Calu3 (cell line): ENCODE results near the gene LSMEM2. TPM values are rescaled to one million over a fixed set of nuclear protein-coding genes. Genes with fewer than 3 reads are reported as not detected.
A peak's percentile ranks its signal among the peaks of the same experiment; 100 is the strongest.

ENCODE experiments used
- BruUV-seq: library from RNA; stranded (reverse); fragments of 400-500 nt; replicated peaks from 2 replicates; lab custom pipeline; 2021; lab: Mats Ljungman, UMichigan
- CTCF ChIA-PET: fragments of 300-600 bp; sonication (Branson Sonifier 250); formaldehyde crosslinking; loops from one replicate; lab custom pipeline; 2022; ENCODE audit warnings: antibody characterized with exemption; lab: Charles Lee
- DNase-seq: peaks from one replicate; pipeline ENCODE4 v3.0.0; 2022
- H3K27ac Mint-ChIP-seq: one replicate; pipeline ENCODE4 v1.8.0; 2022; ENCODE audit warnings: mixed read lengths; ENCODE audit not compliant: unreplicated experiment
- H3K27me3 Mint-ChIP-seq: one replicate; pipeline ENCODE4 v1.8.0; 2022; ENCODE audit warnings: mixed read lengths; ENCODE audit not compliant: unreplicated experiment
- H3K36me3 Mint-ChIP-seq: one replicate; pipeline ENCODE4 v1.8.0; 2022; ENCODE audit warnings: mild to moderate bottlenecking, moderate library complexity, mixed read lengths; ENCODE audit not compliant: insufficient read depth, unreplicated experiment
- H3K4me1 Mint-ChIP-seq: one replicate; pipeline ENCODE4 v1.8.0; 2022; ENCODE audit warnings: mild to moderate bottlenecking, low read depth, mixed read lengths; ENCODE audit not compliant: unreplicated experiment
- H3K4me3 Mint-ChIP-seq: one replicate; pipeline ENCODE4 v1.8.0; 2022; ENCODE audit warnings: mild to moderate bottlenecking, low read depth, moderate library complexity, mixed read lengths; ENCODE audit not compliant: unreplicated experiment
- H3K9me3 Mint-ChIP-seq: one replicate; pipeline ENCODE4 v1.8.0; 2022; ENCODE audit warnings: low read depth, mixed read lengths; ENCODE audit not compliant: unreplicated experiment
- CTCF ChIP-seq: fragments of 200-600 bp; IDR thresholded peaks from one replicate; pipeline ENCODE4 v1.8.0; 2022; ENCODE audit warnings: antibody characterized with exemption; ENCODE audit not compliant: unreplicated experiment
- intact Hi-C: fragments of 100-400 bp; cut with micrococcal nuclease; formaldehyde crosslinking; loops from one replicate; pipeline ENCODE4 v1.10.0; 2022; ENCODE audit not compliant: unreplicated experiment
- total RNA-seq: library from RNA; stranded (reverse); gene quantifications from 2 replicates; pipeline ENCODE4 v1.2.3, GENCODE V29; 2022

The LSMEM2 gene
- total RNA-seq, 1 experiment from 2014 or later: not detected

- Mint-ChIP-seq H3K36me3 (peaks cover 57% of the 10 kb centered on the region), H3K4me3 (no peak overlapping the region), H3K9me3 (no peaks in the 10 kb centered on the region), H3K27ac (no peak overlapping the region), H3K27me3 (no peaks in the 10 kb centered on the region), H3K4me1 (no peaks in the 10 kb centered on the region)
- peak; percentile 72 for TF ChIP-seq CTCF
- no TSS peak for BruUV-seq
- peak; percentile 78 for DNase-seq
- intact Hi-C loops: no loop called here
- CTCF ChIA-PET: interaction anchor here (0.8 kb wide), 1 partner anchor 31 kb away, joined by 3 read pairs; no protein-coding TSS in a partner anchor
Measured at GRCh38 chr3:50256978-50257890, 21.7 kb upstream of the LSMEM2 start.

GRCh38 chr3:50258029-50258680 lies 20.7 kb upstream of the LSMEM2 start:
- Mint-ChIP-seq H3K27me3 (no peaks in the 10 kb centered on the region), H3K4me3 (no peak overlapping the region), H3K27ac (no peak overlapping the region), H3K4me1 (no peaks in the 10 kb centered on the region), H3K36me3 (peaks cover 57% of the 10 kb centered on the region), H3K9me3 (no peaks in the 10 kb centered on the region)
- DNase-seq: no peak
- TF ChIP-seq CTCF: no peak
- BruUV-seq: no TSS peak
- intact Hi-C loops: no loop called here
- CTCF ChIA-PET: interaction anchor here (1.0 to 1.1 kb wide), 3 partner anchors 12 to 32 kb away, joined by 3 to 6 read pairs (median 5); no protein-coding TSS in a partner anchor

GRCh38 chr3:50258979-50259378 lies 19.9 kb upstream of the LSMEM2 start:
- DNase-seq: no peak
- Mint-ChIP-seq H3K27ac (peak overlapping the region; percentile 41), H3K4me3 (no peak overlapping the region), H3K9me3 (no peaks in the 10 kb centered on the region), H3K36me3 (peaks cover 50% of the 10 kb centered on the region), H3K4me1 (peaks cover 4% of the 10 kb centered on the region), H3K27me3 (no peaks in the 10 kb centered on the region)
- no TSS peak for BruUV-seq
- CTCF ChIA-PET: interaction anchor here (1.0 to 1.1 kb wide), 3 partner anchors 11 to 33 kb away, joined by 3 to 6 read pairs (median 5); no protein-coding TSS in a partner anchor
- TF ChIP-seq CTCF: no peak
- intact Hi-C loops: no loop called here

GRCh38 chr3:50259432-50260026 lies 19.4 kb upstream of the LSMEM2 start:
- H3K27ac Mint-ChIP-seq: peak overlapping the region; percentile 77
- peaks cover 9% of the 10 kb centered on the region for H3K4me1 Mint-ChIP-seq
- no TSS peak for BruUV-seq
- H3K4me3 Mint-ChIP-seq: peak overlapping the region; percentile 54
- CTCF ChIA-PET: interaction anchor here (0.6 to 1.2 kb wide), 11 partner anchors 10 to 222 kb away, joined by 3 to 14 read pairs (median 5); partner anchors contain the start of genes GNAI2, HYAL3, NAA80 and SEMA3B
- DNase-seq: no peak
- TF ChIP-seq CTCF: no peak
- intact Hi-C loops: no loop called here
- H3K36me3 Mint-ChIP-seq: peaks cover 48% of the 10 kb centered on the region
- H3K9me3 Mint-ChIP-seq: no peaks in the 10 kb centered on the region
- H3K27me3 Mint-ChIP-seq: no peaks in the 10 kb centered on the region
